MCF 10A (cell line): ENCODE data around the gene PRSS35. TPM values are rescaled to one million over a fixed set of nuclear protein-coding genes. Genes with fewer than 3 reads are reported as not detected.
A peak's percentile ranks its signal among the peaks of the same experiment; 100 is the strongest.

Experiments
- BruUV-seq: library from RNA; stranded (reverse); fragments of 400-500 nt; replicated peaks from 2 replicates; lab custom pipeline; 2021; lab: Mats Ljungman, UMichigan
- CTCF ChIA-PET: fragments of 300-600 bp; sonication (Branson Sonifier 250); formaldehyde crosslinking; extraction: SDS; loops from one replicate; lab custom pipeline; 2021; ENCODE audit warnings: antibody characterized with exemption, inconsistent platforms; lab: Yijun Ruan, JAX
- POLR2A ChIA-PET: fragments of 300-600, 350-650 bp; sonication (Branson Sonifier 250); formaldehyde crosslinking; extraction: SDS; loops from one replicate; lab custom pipeline; 2020; ENCODE audit warnings: antibody characterized with exemption, inconsistent platforms; lab: Yijun Ruan, JAX
- DNase-seq: peaks from one replicate; pipeline ENCODE4 v3.0.0-alpha.2; 2018; ENCODE audit not compliant: unreplicated experiment
- H3K27ac Mint-ChIP-seq: one replicate; pipeline ENCODE4 v1.8.0; 2022; ENCODE audit warnings: mild to moderate bottlenecking, low read depth, mixed read lengths; ENCODE audit not compliant: unreplicated experiment
- H3K27me3 Mint-ChIP-seq: one replicate; pipeline ENCODE4 v1.8.0; 2022; ENCODE audit warnings: mixed read lengths; ENCODE audit not compliant: insufficient read depth, unreplicated experiment
- H3K36me3 Mint-ChIP-seq: one replicate; pipeline ENCODE4 v1.8.0; 2022; ENCODE audit warnings: mild to moderate bottlenecking, moderate library complexity, mixed read lengths; ENCODE audit not compliant: insufficient read depth, unreplicated experiment
- H3K4me1 Mint-ChIP-seq: one replicate; pipeline ENCODE4 v1.8.0; 2022; ENCODE audit warnings: mixed read lengths; ENCODE audit not compliant: insufficient read depth, unreplicated experiment
- H3K4me3 Mint-ChIP-seq: one replicate; pipeline ENCODE4 v1.8.0; 2022; ENCODE audit warnings: mild to moderate bottlenecking, moderate library complexity, mixed read lengths; ENCODE audit not compliant: unreplicated experiment
- H3K9me3 Mint-ChIP-seq: one replicate; pipeline ENCODE4 v1.8.0; 2022; ENCODE audit warnings: mixed read lengths; ENCODE audit not compliant: unreplicated experiment
- CTCF ChIP-seq: fragments of 200-600 bp; IDR thresholded peaks from one replicate; pipeline ENCODE4 v1.8.0; 2022; ENCODE audit warnings: antibody characterized with exemption, mild to moderate bottlenecking; ENCODE audit not compliant: unreplicated experiment
- intact Hi-C: fragments of 100-400 bp; cut with micrococcal nuclease; formaldehyde crosslinking; loops from 2 replicates; pipeline ENCODE4 v1.14.1; 2022
- total RNA-seq: library from RNA; stranded (reverse); gene quantifications from 2 replicates; pipeline ENCODE4 v1.2.3, GENCODE V29; 2022

PRSS35 gene
- total RNA-seq, 1 experiment from 2014 or later: not detected

GRCh38 chr6:83511266-83511665, 1.1 kb upstream of the PRSS35 start:
- CTCF ChIA-PET: interaction anchor here (0.7 to 8.1 kb wide), 31 partner anchors 8 to 445 kb away, joined by 3 to 397 read pairs (median 4); partner anchors contain the start of genes DOP1A and UBE3D
- intact Hi-C loops: loop anchor here (5.0 kb wide), 1 partner anchor 79 kb away; the partner anchor contains the start of gene ME1
- peak overlapping the region; percentile 73 for H3K4me3 Mint-ChIP-seq
- H3K27me3 Mint-ChIP-seq: no peaks in the 10 kb centered on the region
- H3K9me3 Mint-ChIP-seq: no peaks in the 10 kb centered on the region
- DNase-seq: no peak
- peaks cover 6% of the 10 kb centered on the region for H3K4me1 Mint-ChIP-seq
- no peak for TF ChIP-seq CTCF
- no peak overlapping the region for H3K27ac Mint-ChIP-seq
- BruUV-seq: no TSS peak
- H3K36me3 Mint-ChIP-seq: no peaks in the 10 kb centered on the region
- POLR2A ChIA-PET: interaction anchor here (0.7 to 0.9 kb wide), 3 partner anchors 82 to 441 kb away, joined by 3 read pairs; no protein-coding TSS in a partner anchor

GRCh38 chr6:83514466-83514865, 2.1 kb downstream of the PRSS35 start:
- Mint-ChIP-seq H3K4me1 (peaks cover 6% of the 10 kb centered on the region), H3K9me3 (no peaks in the 10 kb centered on the region), H3K27me3 (no peaks in the 10 kb centered on the region), H3K27ac (no peak overlapping the region), H3K36me3 (no peaks in the 10 kb centered on the region), H3K4me3 (no peak overlapping the region)
- DNase-seq: no peak
- no TSS peak for BruUV-seq
- ChIA-PET POLR2A (interaction anchor here (1.0 to 1.8 kb wide), 3 partner anchors 96 to 293 kb away, joined by 3 to 6 read pairs (median 5); no protein-coding TSS in a partner anchor), CTCF (interaction anchor here (0.6 to 8.1 kb wide), 35 partner anchors 10 to 1263 kb away, joined by 3 to 397 read pairs (median 4); partner anchors contain the start of genes DOP1A and UBE3D)
- no peak for TF ChIP-seq CTCF
- intact Hi-C loops: loop anchor here (5.0 kb wide), 1 partner anchor 82 kb away; the partner anchor contains the start of gene ME1

- Mint-ChIP-seq H3K4me3 (no peak overlapping the region), H3K9me3 (no peaks in the 10 kb centered on the region), H3K4me1 (peaks cover 6% of the 10 kb centered on the region), H3K36me3 (no peaks in the 10 kb centered on the region), H3K27ac (no peak overlapping the region), H3K27me3 (no peaks in the 10 kb centered on the region)
- ChIA-PET CTCF (interaction anchor here (0.6 to 8.1 kb wide), 35 partner anchors 9 to 1142 kb away, joined by 3 to 397 read pairs (median 4); partner anchors contain the start of genes DOP1A and UBE3D), POLR2A (interaction anchor here (1.0 to 1.8 kb wide), 2 partner anchors 292 to 294 kb away, joined by 3 to 5 read pairs; no protein-coding TSS in a partner anchor)
- TF ChIP-seq CTCF: peak; percentile 81
- no TSS peak for BruUV-seq
- intact Hi-C loops: loop anchor here (1.0 to 5.0 kb wide), 3 partner anchors 83 to 448 kb away; partner anchors contain the start of genes DOP1A and ME1
- peak; percentile 71 for DNase-seq
Observed at GRCh38 chr6:83514866-83515466, 2.6 kb downstream of the PRSS35 start.

- intact Hi-C loops: no loop called here
- Mint-ChIP-seq H3K36me3 (no peaks in the 10 kb centered on the region), H3K27ac (no peak overlapping the region), H3K9me3 (no peaks in the 10 kb centered on the region), H3K4me3 (no peak overlapping the region), H3K27me3 (no peaks in the 10 kb centered on the region), H3K4me1 (no peaks in the 10 kb centered on the region)
- no peak for TF ChIP-seq CTCF
- ChIA-PET CTCF (no interaction called here), POLR2A (interaction anchor here (0.7 kb wide), 1 partner anchor 446 kb away, joined by 3 read pairs; no protein-coding TSS in a partner anchor)
- BruUV-seq: no TSS peak
- DNase-seq: no peak
Observed at GRCh38 chr6:83517500-83517899, 5.2 kb downstream of the PRSS35 start.
